Activated CD4-positive, alpha-beta T cell treated with anti-CD3 and anti-CD28 coated beads, Interleukin-2, amount 50 U/mL, for 1 hour (primary cell): ENCODE results near the gene ETV7.
"Not testable (repeated sequence)": the region's sequence is repeated elsewhere in the genome, so short reads cannot be mapped to it uniquely, and the experiment has no call there.

ENCODE experiments used
- DNase-seq: peaks from one replicate; pipeline ENCODE4 v3.0.0-alpha.2; 2020

Gene ETV7

GRCh38 chr6:36387440-36388303, at the start of gene ETV7:
TSS of gene ETV7 (minus strand) at chr6:36387669. CDS start at chr6:36387541, 128 bp downstream.
- peak; percentile 26 for DNase-seq

GRCh38 chr6:36436466-36436865, 49.0 kb upstream of the ETV7 start:
- DNase-seq, result no peak

GRCh38 chr6:36432151-36432671, 44.7 kb upstream of the ETV7 start:
- DNase-seq, result no peak

DNA sequence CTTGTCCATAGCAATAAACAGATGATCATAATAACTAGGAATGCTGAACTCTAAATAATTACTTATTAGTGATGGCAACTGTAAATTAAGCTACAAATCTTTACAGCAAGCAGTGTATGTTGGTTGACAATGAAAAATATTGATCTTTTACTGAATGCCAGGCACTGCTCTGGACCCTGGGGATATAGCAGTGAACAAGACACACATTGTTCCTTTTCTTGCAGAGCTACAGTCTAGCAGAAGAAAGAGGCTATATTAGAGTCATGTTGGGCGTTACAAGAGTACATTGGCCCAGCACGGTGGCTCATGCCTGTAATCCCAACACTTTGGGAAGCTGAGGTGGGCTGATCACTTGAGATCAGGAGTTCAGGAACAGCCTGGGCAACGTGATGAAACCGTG, 43.7 kb upstream of the ETV7 start:
- no peak for DNase-seq

GRCh38 chr6:36430351-36430750, 42.9 kb upstream of the ETV7 start:
- DNase-seq, result no peak

GRCh38 chr6:36428911-36429310, 41.4 kb upstream of the ETV7 start:
- no peak for DNase-seq

- DNase-seq, result no peak
Measured at GRCh38 chr6:36426622-36427021, 39.2 kb upstream of the ETV7 start.

GRCh38 chr6:36423101-36423824, 35.8 kb upstream of the ETV7 start:
- peak; percentile 99 for DNase-seq

GRCh38 chr6:36422714-36423100, 35.2 kb upstream of the ETV7 start:
- DNase-seq, result no peak

GRCh38 chr6:36419310-36419709, 31.8 kb upstream of the ETV7 start:
- no peak for DNase-seq

DNA sequence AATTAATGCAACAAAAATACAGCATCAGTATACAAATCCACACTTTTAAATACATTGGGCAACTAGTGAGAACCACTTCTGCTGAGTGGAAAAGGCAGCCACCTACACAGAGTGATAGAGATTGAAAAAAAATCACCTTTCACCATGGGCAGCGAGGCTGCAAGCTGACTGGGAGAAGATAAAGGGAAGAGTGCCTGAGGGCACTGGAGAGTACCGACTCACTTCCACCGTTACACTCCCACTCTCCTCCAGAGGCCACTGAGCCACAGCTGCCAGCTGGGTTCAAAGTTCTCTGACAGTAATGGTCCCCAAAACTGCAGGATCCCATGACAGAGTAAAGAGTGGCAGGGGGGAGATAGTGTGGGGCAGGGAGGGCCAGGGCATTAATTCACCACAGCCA, 31.1 kb upstream of the ETV7 start:
- no peak for DNase-seq

DNA sequence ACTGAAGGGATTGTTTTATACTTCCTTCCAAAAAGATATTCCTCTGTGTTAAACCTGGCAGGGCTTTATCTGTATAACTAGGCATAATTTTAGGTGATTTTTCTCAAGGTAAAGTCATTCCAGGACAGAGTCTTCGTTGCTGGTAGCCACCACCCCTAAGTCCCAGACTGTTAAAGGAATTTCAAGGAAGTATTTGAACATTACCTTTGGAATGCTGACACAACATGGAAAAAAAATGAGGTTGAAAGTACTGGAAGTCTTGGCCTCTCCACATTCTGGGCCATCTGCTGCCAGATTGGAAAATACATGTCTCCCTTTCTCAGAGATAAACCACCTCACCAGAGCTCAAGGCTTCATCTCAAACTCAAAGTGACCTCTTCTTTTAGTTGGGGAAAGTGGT, 27.0 kb upstream of the ETV7 start:
- no peak for DNase-seq

- DNase-seq, result no peak
Measured at GRCh38 chr6:36413489-36414480, 26.3 kb upstream of the ETV7 start.

DNA sequence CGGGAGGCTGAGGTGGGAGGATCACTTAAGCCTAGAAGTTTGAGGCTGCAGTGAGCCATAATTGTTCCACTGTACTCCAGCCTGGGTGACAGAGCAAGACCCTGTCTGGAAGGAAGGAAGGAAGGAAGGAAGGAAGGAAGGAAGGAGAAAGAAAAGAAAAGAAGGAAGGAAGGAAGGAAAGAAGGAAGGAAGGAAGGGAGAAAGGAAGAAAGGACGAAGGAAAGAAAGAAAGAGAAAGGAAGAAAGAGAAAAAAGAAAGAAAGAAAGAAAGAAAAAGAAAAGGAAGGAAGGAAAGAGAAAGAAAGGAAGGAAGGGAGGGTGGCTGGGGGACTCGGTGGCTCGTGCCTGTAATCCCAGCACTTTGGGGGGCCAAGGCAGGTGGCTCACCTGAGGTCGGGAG, 22.2 kb upstream of the ETV7 start:
- not testable (repeated sequence) for DNase-seq

DNA sequence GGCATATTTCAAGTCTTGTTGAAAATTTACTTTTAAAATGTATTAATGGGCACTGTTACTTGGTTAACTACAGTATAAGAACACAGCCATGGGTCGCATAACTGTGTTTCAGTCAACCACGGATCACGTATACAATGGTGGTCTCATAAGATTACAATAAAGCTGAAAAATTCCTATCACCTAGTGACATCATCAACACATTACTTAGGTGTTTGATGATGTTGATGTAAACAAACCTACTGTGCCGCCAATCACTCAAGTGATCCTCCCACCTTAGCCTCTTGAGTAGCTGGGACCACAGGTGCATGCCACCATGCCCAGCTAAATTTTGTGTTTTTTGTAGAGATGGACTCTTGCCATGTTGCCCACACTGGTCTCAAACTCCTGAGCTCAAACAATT, 16.7 kb upstream of the ETV7 start:
- no peak for DNase-seq

DNA sequence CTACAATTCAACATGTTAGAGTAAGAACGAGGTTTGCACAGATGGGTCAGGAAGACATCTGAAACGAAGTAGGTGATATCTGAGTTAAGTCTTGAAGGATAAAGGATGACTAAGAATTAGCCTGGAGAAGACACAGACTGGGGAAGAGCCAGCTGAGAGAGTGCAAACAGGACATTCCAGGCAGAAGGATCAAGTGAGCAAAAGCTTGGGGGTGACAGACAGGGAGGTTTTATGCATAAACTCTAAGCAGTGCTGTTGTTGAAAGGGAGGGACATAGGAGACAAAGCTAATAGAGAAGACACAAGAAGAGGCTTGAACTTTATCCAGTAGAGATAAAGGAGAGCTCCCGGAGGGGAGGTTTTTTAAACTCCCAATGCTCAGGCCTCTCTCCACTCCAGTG, 15.0 kb upstream of the ETV7 start:
- no peak for DNase-seq

GRCh38 chr6:36399970-36400369, 12.5 kb upstream of the ETV7 start:
- DNase-seq, result no peak

GRCh38 chr6:36392621-36393020, 5.2 kb upstream of the ETV7 start:
- DNase-seq, result no peak

DNA sequence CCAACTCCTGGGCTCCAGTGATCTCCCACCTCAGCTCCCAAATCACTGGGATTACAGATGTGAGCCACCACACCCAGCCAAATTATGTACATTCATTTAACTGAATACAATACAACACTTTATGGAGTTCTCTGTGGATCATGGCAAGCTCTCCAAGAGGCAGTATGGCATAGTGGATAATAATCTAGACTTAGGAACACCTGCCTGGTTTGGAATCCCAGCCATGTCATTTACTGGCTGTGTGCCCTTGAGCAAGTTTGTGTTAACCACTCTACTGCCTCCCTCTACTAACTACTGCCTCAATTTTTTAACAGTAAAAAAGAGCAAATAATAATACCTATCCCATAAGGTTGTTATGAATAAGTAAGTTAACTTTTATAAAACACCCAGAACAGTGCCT, 1.9 kb upstream of the ETV7 start:
- no peak for DNase-seq

GRCh38 chr6:36386495-36387439, 702 bp downstream of the ETV7 start:
- peak; percentile 11 for DNase-seq

GRCh38 chr6:36384095-36384494, 3.4 kb downstream of the ETV7 start:
- DNase-seq, result no peak

DNA sequence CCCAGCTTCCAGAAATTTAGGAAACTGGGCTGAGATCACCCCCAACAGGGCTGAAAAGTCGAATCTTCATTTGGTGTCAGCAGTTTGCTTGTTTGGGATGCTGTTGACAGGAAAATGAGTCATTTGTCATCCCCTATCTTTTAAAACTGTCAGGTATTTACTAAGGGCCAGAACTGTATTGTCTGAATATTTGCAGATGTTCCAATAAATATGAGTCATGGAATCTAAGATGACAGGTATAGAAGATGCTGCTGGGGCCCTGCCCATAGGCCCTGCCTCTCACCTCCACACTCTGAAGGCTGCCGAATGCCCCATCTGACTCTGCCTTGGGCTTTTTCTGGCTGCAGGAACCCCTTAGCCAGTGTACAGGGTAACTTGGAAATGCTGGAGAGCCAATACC, 3.9 kb downstream of the ETV7 start:
- no peak for DNase-seq
